Measurements from ENCODE around the gene MMP7. TPM values are rescaled to one million over a fixed set of nuclear protein-coding genes. Genes with fewer than 3 reads are reported as not detected.

The MMP7 gene
- polyA plus RNA-seq (2013, experiment 1 of 2) = not detected
- polyA plus RNA-seq (2013, experiment 2 of 2) = not detected

DNA sequence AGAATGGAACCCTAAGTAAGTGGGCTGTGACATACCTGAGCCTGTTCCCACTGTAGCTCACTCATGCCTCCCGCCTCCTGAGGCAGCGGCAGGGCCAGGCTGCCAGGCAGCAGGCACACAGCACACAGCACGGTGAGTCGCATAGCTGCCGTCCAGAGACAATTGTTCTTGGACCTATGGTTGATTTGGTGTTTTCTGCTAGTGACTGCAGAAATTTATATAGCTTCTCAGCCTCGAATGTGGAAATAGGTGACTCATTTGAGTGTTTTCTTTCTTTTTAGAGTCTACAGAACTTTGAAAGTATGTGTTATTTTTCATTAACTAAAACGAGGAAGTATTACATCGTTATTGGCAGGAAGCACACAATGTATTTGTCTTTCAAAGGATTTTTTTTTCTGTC lies at the start of gene MMP7:
TSS of gene MMP7 (minus strand) at position 190 of the 400 bp plus-strand sequence. CDS start at position 143, 47 bp downstream.
- H3K9ac ChIP-seq (ENCODE audit: low read depth, low read length) = no peak within 1 kb of the TSS

DNA sequence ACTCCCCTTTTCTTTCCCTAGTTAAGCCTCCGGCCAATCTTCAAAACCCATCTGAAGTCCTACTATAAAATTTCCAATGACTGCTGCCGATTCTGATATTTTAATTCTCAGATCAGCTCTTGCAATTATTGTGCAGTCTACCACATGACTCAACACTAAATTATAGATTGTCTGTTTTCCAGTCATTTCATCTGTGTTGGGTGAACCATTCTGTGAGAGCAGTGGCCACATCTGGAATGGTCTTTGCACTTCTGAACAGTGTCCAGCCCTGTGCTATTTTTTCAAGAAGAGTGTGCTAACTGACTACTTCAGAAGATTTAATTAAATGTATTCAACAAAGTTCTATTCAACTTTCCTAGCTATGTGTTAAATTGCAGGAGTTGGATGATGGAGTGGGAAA lies 47.2 kb upstream of the MMP7 start:
- H3K9me3 ChIP-seq (ENCODE audit: insufficient read depth, low read depth, low read length) = no peaks in the 10 kb centered on the region
- no peaks in the 10 kb centered on the region for H3K4me1 ChIP-seq (ENCODE audit: insufficient read depth, low read length)
- no peak overlapping the region for H3K4me3 ChIP-seq (ENCODE audit: low read length)
- H3K9ac ChIP-seq (ENCODE audit: low read depth, low read length) = no peak overlapping the region
- no peaks in the 10 kb centered on the region for H3K36me3 ChIP-seq (ENCODE audit: insufficient read depth, low read length)
- no peak overlapping the region for H3K27ac ChIP-seq (ENCODE audit: low read depth, low read length)
- no peaks in the 10 kb centered on the region for H3K27me3 ChIP-seq (ENCODE audit: insufficient read depth, low read length)
- WGBS = 94% methylated on average over 2 of the region's 2 CpGs

More for the DNA sequence above, at the start of gene MMP7:
- H3K27ac ChIP-seq (ENCODE audit: low read depth, low read length) = no peak within 1 kb of the TSS
- H3K4me1 ChIP-seq (ENCODE audit: insufficient read depth, low read length) = no peaks in the 10 kb centered on the region
- H3K9me3 ChIP-seq (ENCODE audit: insufficient read depth, low read depth, low read length) = no peaks in the 10 kb centered on the region
- H3K4me3 ChIP-seq (ENCODE audit: low read length) = no peak within 1 kb of the TSS
- H3K27me3 ChIP-seq (ENCODE audit: insufficient read depth, low read length) = no peaks in the 10 kb centered on the region
- H3K36me3 ChIP-seq (ENCODE audit: insufficient read depth, low read length) = no peaks in the 10 kb centered on the region
- 84% methylated on average over 8 of the region's 8 CpGs for WGBS

GRCh38 chr11:102577182-102577581 lies 46.6 kb upstream of the MMP7 start:
- Histone ChIP-seq H3K9me3 (ENCODE audit: insufficient read depth, low read depth, low read length) (no peaks in the 10 kb centered on the region), H3K27me3 (ENCODE audit: insufficient read depth, low read length) (no peaks in the 10 kb centered on the region), H3K4me3 (ENCODE audit: low read length) (no peak overlapping the region), H3K4me1 (ENCODE audit: insufficient read depth, low read length) (no peaks in the 10 kb centered on the region), H3K27ac (ENCODE audit: low read depth, low read length) (no peak overlapping the region), H3K9ac (ENCODE audit: low read depth, low read length) (no peak overlapping the region), H3K36me3 (ENCODE audit: insufficient read depth, low read length) (no peaks in the 10 kb centered on the region)

DNA sequence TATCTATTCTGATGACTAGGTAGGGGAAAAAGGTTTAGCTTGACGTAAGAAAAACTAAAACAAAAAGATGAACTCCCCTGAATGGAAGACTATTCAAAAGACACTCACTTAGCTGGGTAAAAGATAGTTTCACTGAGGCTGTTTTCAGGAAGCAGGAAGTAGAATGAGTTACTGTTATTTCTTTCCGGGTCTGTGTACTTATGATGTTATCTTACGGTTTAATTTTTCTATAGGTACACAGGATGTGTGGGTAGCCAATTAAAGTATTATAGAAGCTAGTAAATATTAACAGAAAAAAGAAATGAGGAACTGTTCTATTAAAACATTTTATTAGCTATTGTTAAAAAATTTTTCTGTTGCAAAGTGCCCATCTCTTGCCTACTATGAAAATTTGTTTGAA lies 45.8 kb upstream of the MMP7 start:
- Histone ChIP-seq H3K9me3 (ENCODE audit: insufficient read depth, low read depth, low read length) (no peaks in the 10 kb centered on the region), H3K36me3 (ENCODE audit: insufficient read depth, low read length) (no peaks in the 10 kb centered on the region), H3K27ac (ENCODE audit: low read depth, low read length) (no peak overlapping the region), H3K9ac (ENCODE audit: low read depth, low read length) (no peak overlapping the region), H3K4me3 (ENCODE audit: low read length) (no peak overlapping the region), H3K27me3 (ENCODE audit: insufficient read depth, low read length) (no peaks in the 10 kb centered on the region), H3K4me1 (ENCODE audit: insufficient read depth, low read length) (no peaks in the 10 kb centered on the region)
- WGBS = 100% methylated on average over 3 of the region's 3 CpGs

GRCh38 chr11:102575012-102575411 lies 44.5 kb upstream of the MMP7 start:
- Histone ChIP-seq H3K9ac (ENCODE audit: low read depth, low read length) (no peak overlapping the region), H3K4me1 (ENCODE audit: insufficient read depth, low read length) (no peaks in the 10 kb centered on the region), H3K36me3 (ENCODE audit: insufficient read depth, low read length) (no peaks in the 10 kb centered on the region), H3K27me3 (ENCODE audit: insufficient read depth, low read length) (no peaks in the 10 kb centered on the region), H3K27ac (ENCODE audit: low read depth, low read length) (no peak overlapping the region), H3K4me3 (ENCODE audit: low read length) (no peak overlapping the region), H3K9me3 (ENCODE audit: insufficient read depth, low read depth, low read length) (no peaks in the 10 kb centered on the region)
- 94% methylated on average over 2 of the region's 2 CpGs for WGBS

- no peaks in the 10 kb centered on the region for H3K4me1 ChIP-seq (ENCODE audit: insufficient read depth, low read length)
- no peaks in the 10 kb centered on the region for H3K36me3 ChIP-seq (ENCODE audit: insufficient read depth, low read length)
- H3K9ac ChIP-seq (ENCODE audit: low read depth, low read length) = no peak overlapping the region
- H3K27me3 ChIP-seq (ENCODE audit: insufficient read depth, low read length) = no peaks in the 10 kb centered on the region
- no peak overlapping the region for H3K4me3 ChIP-seq (ENCODE audit: low read length)
- H3K27ac ChIP-seq (ENCODE audit: low read depth, low read length) = no peak overlapping the region
- no peaks in the 10 kb centered on the region for H3K9me3 ChIP-seq (ENCODE audit: insufficient read depth, low read depth, low read length)
- WGBS = 75% methylated on average over 1 of the region's 2 CpGs
These were observed 43.3 kb upstream of the MMP7 start for GRCh38 chr11:102573851-102574250.

DNA sequence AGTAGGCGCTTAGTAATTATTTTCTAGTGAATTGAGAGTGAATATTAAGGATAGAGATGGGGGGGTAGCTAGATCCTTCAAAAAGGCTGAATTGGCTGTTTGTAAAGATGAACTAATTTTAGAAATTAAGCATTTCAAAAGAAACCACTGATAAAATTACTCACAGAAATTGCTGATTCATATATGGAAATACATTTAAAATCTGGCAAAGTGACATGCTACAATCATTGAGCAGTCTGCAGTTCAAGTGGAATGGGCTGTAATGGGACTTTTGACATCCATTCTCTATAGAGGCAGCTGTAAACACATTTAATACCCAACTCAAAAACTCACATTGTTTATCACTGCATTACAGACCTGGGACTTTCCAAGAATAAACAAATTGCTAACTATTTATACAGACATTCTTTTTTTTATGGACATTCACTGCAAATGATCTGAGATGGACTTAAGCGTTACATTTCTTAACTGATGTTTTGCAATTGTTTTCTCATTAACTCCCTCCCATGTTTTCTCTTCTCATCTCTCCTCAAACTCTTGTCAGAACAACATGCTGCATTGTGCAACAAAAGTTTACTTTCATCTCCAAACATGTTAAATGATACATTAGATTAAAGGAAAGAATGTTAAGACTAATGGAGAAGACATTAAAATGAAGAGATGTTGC lies 42.1 kb upstream of the MMP7 start:
- Histone ChIP-seq H3K27me3 (ENCODE audit: insufficient read depth, low read length) (no peaks in the 10 kb centered on the region), H3K4me1 (ENCODE audit: insufficient read depth, low read length) (no peaks in the 10 kb centered on the region), H3K9ac (ENCODE audit: low read depth, low read length) (no peak overlapping the region), H3K9me3 (ENCODE audit: insufficient read depth, low read depth, low read length) (peaks cover 7% of the 10 kb centered on the region; the same call in 1 of the 2 replicates), H3K36me3 (ENCODE audit: insufficient read depth, low read length) (no peaks in the 10 kb centered on the region), H3K27ac (ENCODE audit: low read depth, low read length) (no peak overlapping the region), H3K4me3 (ENCODE audit: low read length) (no peak overlapping the region)
- 96% methylated on average over 2 of the region's 2 CpGs for WGBS

GRCh38 chr11:102568851-102569250 lies 38.3 kb upstream of the MMP7 start:
- 77% methylated on average over 3 of the region's 3 CpGs for WGBS
- Histone ChIP-seq H3K4me3 (ENCODE audit: low read length) (no peak overlapping the region), H3K36me3 (ENCODE audit: insufficient read depth, low read length) (no peaks in the 10 kb centered on the region), H3K9me3 (ENCODE audit: insufficient read depth, low read depth, low read length) (peaks cover 23% of the 10 kb centered on the region), H3K27ac (ENCODE audit: low read depth, low read length) (no peak overlapping the region), H3K27me3 (ENCODE audit: insufficient read depth, low read length) (no peaks in the 10 kb centered on the region), H3K4me1 (ENCODE audit: insufficient read depth, low read length) (no peaks in the 10 kb centered on the region), H3K9ac (ENCODE audit: low read depth, low read length) (no peak overlapping the region)

DNA sequence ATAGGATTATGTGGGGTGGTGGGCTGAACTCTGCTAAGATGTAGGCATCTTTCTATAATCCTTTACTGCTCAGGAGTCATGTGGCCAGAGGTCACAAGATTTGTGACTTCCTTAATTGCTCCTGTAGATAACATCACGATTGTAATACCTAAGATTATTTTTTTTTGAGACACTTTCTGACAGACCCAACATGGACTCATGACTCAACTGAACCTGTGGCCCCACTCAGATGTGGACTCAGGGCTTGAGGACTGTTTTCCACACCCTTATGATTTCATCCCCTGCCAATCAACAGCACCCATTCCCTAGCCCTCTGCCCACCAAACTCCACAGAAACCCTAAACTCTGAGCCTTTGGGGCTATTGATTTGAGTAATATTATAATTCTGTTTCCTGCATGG lies 35.6 kb upstream of the MMP7 start:
- no peaks in the 10 kb centered on the region for H3K27me3 ChIP-seq (ENCODE audit: insufficient read depth, low read length)
- H3K36me3 ChIP-seq (ENCODE audit: insufficient read depth, low read length) = no peaks in the 10 kb centered on the region
- H3K9ac ChIP-seq (ENCODE audit: low read depth, low read length) = no peak overlapping the region
- H3K4me3 ChIP-seq (ENCODE audit: low read length) = no peak overlapping the region
- peaks cover 23% of the 10 kb centered on the region for H3K9me3 ChIP-seq (ENCODE audit: insufficient read depth, low read depth, low read length)
- no peaks in the 10 kb centered on the region for H3K4me1 ChIP-seq (ENCODE audit: insufficient read depth, low read length)
- no peak overlapping the region for H3K27ac ChIP-seq (ENCODE audit: low read depth, low read length)
- 97% methylated on average over 1 of the region's 1 CpG for WGBS

GRCh38 chr11:102564110-102564509 lies 33.6 kb upstream of the MMP7 start:
- 92% methylated on average over 2 of the region's 2 CpGs for WGBS
- no peaks in the 10 kb centered on the region for H3K27me3 ChIP-seq (ENCODE audit: insufficient read depth, low read length)
- H3K9ac ChIP-seq (ENCODE audit: low read depth, low read length) = no peak overlapping the region
- peaks cover 23% of the 10 kb centered on the region for H3K9me3 ChIP-seq (ENCODE audit: insufficient read depth, low read depth, low read length)
- H3K4me3 ChIP-seq (ENCODE audit: low read length) = no peak overlapping the region
- H3K4me1 ChIP-seq (ENCODE audit: insufficient read depth, low read length) = peaks cover 13% of the 10 kb centered on the region
- H3K36me3 ChIP-seq (ENCODE audit: insufficient read depth, low read length) = no peaks in the 10 kb centered on the region
- no peak overlapping the region for H3K27ac ChIP-seq (ENCODE audit: low read depth, low read length)

DNA sequence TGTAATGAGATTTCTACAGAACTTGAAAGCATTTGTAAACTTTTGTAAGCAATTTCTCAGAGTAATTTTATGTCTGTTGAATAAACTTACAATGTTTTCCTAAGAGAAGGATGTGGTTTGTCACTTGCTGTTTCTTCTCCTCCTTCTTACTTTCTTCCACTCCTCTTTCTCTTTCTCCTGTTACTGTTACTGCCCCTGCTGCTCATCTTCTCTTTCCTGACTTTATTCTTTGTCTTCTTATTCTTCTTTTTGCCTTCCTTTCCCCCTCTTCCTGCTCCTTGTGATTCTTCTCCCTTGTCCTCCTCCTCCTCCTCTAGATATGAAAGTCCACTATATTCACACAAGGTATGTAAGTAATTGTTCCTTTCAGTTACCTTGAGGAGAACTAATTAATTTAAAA lies 31.1 kb upstream of the MMP7 start:
- H3K4me1 ChIP-seq (ENCODE audit: insufficient read depth, low read length) = peaks cover 15% of the 10 kb centered on the region
- no peak overlapping the region for H3K4me3 ChIP-seq (ENCODE audit: low read length)
- H3K27me3 ChIP-seq (ENCODE audit: insufficient read depth, low read length) = no peaks in the 10 kb centered on the region
- no peak overlapping the region for H3K9ac ChIP-seq (ENCODE audit: low read depth, low read length)
- H3K27ac ChIP-seq (ENCODE audit: low read depth, low read length) = no peak overlapping the region
- H3K9me3 ChIP-seq (ENCODE audit: insufficient read depth, low read depth, low read length) = peaks cover 17% of the 10 kb centered on the region
- no peaks in the 10 kb centered on the region for H3K36me3 ChIP-seq (ENCODE audit: insufficient read depth, low read length)

DNA sequence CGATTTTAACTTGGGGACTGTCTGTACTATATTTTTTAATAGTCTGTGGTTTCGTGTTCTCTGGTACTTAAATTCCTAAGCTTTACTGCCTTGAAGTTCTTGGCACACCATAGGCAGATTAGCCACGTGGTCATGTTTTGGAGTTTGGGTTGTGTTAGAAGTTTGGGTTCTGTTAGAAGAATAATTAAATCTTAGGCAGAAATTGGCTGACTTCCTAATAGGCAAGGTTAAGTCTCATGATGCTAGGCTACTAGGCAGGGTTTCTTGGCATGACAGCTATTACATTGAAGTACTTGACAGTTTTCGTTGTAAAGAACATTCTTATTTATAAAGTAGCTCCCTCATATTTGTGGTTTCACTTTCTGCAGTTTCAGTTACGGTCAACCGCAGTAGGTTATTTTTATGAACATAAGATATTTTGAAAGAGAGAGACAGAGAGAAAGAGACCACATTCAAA lies 30.0 kb upstream of the MMP7 start:
- H3K27ac ChIP-seq (ENCODE audit: low read depth, low read length) = no peak overlapping the region
- H3K4me1 ChIP-seq (ENCODE audit: insufficient read depth, low read length) = peaks cover 15% of the 10 kb centered on the region
- WGBS = 88% methylated on average over 4 of the region's 6 CpGs
- no peak overlapping the region for H3K9ac ChIP-seq (ENCODE audit: low read depth, low read length)
- H3K4me3 ChIP-seq (ENCODE audit: low read length) = no peak overlapping the region
- no peaks in the 10 kb centered on the region for H3K36me3 ChIP-seq (ENCODE audit: insufficient read depth, low read length)
- 0 out of 2 replicates have a peak, but pooled peaks cover 8% of the 10 kb centered on the region for H3K9me3 ChIP-seq (ENCODE audit: insufficient read depth, low read depth, low read length)
- no peaks in the 10 kb centered on the region for H3K27me3 ChIP-seq (ENCODE audit: insufficient read depth, low read length)
